GM23338 (cell line): ENCODE measurements around the gene KIAA1755.

Source experiments
- CREB1 ChIP-seq: fragments of 250-450 bp; sonication (Bioruptor Pico); IDR thresholded peaks from 2 replicates; pipeline ENCODE4 v1.5.0; 2020; ENCODE audit warnings: low read depth, mild to moderate bottlenecking, moderate library complexity
- CTCF ChIP-seq, 2 experiments: fragments of 200-600 bp in 1 of 2; sonication (generic) in 1 of 2; conservative IDR thresholded peaks; 2 replicates each; pipeline versions ENCODE4 v1.5.1 to v1.6.1; 2016 to 2017; ENCODE audit warnings: antibody characterized with exemption in 2 of 2, low read depth in 2 of 2, mild to moderate bottlenecking in 2 of 2, moderate library complexity in 1 of 2
- ETS1 ChIP-seq: IDR thresholded peaks from 2 replicates; pipeline ENCODE4 v1.6.1; 2016; ENCODE audit warnings: antibody characterized with exemption
- EZH2 ChIP-seq: fragments of 200-600 bp; sonication (generic); IDR thresholded peaks from one replicate; pipeline ENCODE4 v1.8.0; 2017; ENCODE audit warnings: antibody characterized with exemption, mild to moderate bottlenecking, low read depth; ENCODE audit not compliant: unreplicated experiment
- EZH2phosphoT487 ChIP-seq: fragments of 200-600 bp; sonication (generic); IDR thresholded peaks from one replicate; pipeline ENCODE4 v1.8.1; 2018; ENCODE audit warnings: antibody characterized with exemption; ENCODE audit not compliant: unreplicated experiment
- JUNB ChIP-seq: IDR thresholded peaks from one replicate; pipeline ENCODE4 v1.6.1; 2016; ENCODE audit warnings: antibody characterized with exemption; ENCODE audit not compliant: unreplicated experiment
- NANOG ChIP-seq: IDR thresholded peaks from 2 replicates; pipeline ENCODE4 v1.6.1; 2016; ENCODE audit warnings: antibody characterized with exemption, borderline replicate concordance
- POLR2AphosphoS5 ChIP-seq: IDR thresholded peaks from 2 replicates; pipeline ENCODE4 v1.6.1; 2016; ENCODE audit warnings: antibody characterized with exemption, low read depth
- REST ChIP-seq: IDR thresholded peaks from one replicate; pipeline ENCODE4 v1.6.1; 2018; ENCODE audit warnings: antibody characterized with exemption; ENCODE audit not compliant: unreplicated experiment
- STAT1 ChIP-seq: IDR thresholded peaks from one replicate; pipeline ENCODE4 v1.6.1; 2016; ENCODE audit warnings: antibody characterized with exemption; ENCODE audit not compliant: unreplicated experiment
- ZNF114 ChIP-seq: fragments of 250-450 bp; sonication (Bioruptor Pico); IDR thresholded peaks from 2 replicates; pipeline ENCODE4 v1.5.0; 2020; ENCODE audit warnings: mild to moderate bottlenecking, moderate library complexity
- ZNF462 ChIP-seq: fragments of 250-450 bp; sonication (Bioruptor Pico); IDR thresholded peaks from 2 replicates; pipeline ENCODE4 v1.5.0; 2020; ENCODE audit warnings: mild to moderate bottlenecking, moderate library complexity

- TF ChIP-seq CTCF (conservative IDR thresholded peaks at IDR 0.05; ENCODE audit: low read depth in 2 of 2): no peak
- no peak for TF ChIP-seq POLR2AphosphoS5
- TF ChIP-seq REST: no peak
- no peak for TF ChIP-seq EZH2
- TF ChIP-seq JUNB: no peak
- no peak for TF ChIP-seq ZNF114 (CRISPR knock-in tag)
- TF ChIP-seq ETS1: no peak
- no peak for TF ChIP-seq CREB1 (CRISPR knock-in tag)
- no peak for TF ChIP-seq EZH2phosphoT487
- TF ChIP-seq NANOG: no peak
- no peak for TF ChIP-seq ZNF462 (CRISPR knock-in tag)
- no peak for TF ChIP-seq STAT1
These were observed 55.5 kb downstream of the KIAA1755 start for GRCh38 chr20:38205001-38205400.
